ENCODE measurements around the gene CDK6.
A peak's percentile ranks its signal among the peaks of the same experiment; 100 is the strongest.

CDK6 gene

DNA sequence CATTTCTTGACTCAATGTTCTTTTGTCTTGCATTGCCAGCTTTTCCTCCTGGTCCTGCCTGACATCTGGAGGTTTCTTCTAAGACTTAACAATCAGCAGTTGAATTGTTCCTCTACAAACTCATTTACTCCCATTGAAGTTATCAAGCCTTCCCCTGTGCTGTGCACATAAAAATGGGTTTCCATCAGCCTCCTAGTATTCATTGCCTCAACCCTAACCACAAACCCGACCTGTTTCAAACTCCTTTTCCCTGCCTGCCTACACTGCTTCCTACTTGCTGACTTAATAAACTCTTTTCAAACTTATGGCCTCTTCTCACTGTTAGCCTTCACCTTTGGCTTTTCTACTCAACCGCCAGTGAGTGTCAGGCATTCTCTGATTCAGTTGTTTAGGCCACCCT, 9.4 kb upstream of the CDK6 start:
- no peak for DNase-seq (ENCODE audit: low spot score)

DNA sequence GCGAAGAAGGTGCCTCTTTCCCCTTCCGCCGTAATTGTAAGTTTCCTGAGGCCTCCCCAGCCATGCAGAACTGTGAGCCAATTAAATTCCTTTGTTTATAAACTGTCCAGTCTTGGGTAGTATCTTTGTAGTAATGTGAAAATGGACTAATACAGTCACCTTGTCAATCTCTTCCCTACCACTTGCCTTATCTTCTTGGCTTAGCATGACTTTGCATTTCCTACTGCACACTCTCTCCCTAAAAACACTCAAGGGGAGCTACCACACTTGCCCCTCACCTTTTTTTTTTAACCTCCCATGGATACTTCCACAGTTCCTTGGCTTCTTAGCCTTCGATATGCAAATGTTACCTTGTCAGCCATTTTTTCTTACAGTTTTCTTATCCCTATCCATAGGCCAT, 7.4 kb upstream of the CDK6 start:
- DNase-seq (ENCODE audit: low spot score): no peak

DNA sequence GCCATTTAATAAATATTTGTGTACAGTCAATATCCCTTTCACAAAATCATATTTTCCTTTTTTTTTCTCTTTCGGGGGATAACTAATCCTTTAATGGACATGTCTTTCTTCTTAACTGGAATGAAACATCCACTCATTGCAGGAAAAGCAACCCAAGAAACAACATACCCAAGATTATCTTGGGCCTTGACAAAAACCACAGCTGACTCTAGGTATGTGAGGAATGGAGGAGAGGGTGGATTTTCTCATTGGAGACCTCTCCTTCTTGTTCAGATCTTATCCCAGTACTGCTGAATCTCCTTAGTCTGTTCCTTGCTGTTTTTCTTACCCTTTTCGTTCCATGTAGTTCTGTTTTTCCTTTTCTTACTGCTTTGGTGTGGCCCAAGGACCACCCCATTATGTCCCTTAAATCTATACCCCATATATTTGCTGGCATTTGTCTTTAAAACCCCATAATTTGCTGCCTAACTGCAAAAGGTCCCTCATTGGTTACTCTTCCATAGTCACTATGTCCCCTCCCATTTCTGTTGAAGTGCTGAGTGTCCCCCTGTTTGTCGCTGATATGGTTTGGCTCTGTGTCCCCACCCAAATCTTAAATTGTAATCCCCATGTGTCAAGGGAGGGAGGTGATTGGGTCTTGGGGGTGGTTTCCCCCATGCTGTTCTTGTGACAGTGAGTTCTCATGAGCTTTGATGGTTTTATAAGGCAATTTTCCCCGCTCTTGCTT, 6.8 kb upstream of the CDK6 start:
- peak; percentile 63 for DNase-seq (ENCODE audit: low spot score)

DNA sequence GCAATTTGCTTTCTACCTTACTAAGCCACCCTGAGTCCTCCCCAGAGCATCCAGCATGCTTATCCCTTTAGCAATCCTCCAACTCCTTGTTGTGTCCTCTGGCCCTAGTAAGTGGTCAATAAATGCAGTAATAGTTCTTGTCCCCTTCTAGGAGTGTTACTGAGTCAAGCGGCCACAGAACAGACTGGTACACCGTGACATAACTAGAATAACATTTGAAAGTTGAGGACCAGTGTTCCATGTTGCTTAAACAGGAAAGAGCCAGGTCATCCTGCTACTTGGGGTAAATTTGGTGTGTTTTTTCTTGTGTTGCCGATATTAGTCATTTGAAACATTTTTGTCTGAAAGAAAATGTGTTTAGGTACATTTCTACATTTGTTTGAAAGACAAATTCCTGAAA, 4.8 kb upstream of the CDK6 start:
- DNase-seq (ENCODE audit: low spot score): no peak

DNA sequence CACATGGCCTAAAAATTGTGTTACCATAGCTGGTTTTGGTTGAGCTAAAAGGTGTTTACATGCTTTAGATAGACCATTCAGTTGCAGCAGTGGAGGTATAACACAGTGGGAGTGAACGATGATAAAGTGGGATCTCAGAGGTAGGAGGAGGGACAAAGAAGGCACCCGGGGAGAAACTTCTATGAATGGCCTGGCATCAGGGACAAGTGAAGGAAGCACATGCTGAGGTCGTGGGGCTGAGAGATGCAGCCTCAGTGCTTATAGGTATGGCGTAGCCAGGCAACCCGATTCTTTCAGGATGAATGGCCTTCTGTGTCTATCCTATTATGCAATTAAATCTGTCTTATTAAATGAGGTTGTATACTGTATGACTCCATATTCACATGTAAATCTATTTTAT, 3.9 kb upstream of the CDK6 start:
- DNase-seq (ENCODE audit: low spot score): no peak

DNA sequence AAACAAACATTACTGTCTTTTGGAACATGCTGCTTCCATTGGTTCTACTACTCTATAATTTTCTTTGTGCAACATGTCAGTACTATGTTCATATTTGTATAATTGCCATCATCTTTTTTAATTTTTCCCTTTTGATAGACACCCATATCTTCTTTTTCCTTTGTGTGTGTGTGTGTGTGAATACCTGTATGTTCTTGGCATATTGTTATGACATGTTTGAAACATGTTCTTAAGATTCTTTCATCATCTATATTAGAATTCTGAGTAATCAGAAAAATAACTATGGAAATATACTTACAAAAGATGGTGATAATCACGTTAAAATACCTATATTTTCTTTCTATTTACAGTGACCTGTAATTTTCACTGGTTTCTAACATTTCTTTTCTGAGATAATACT, 3.5 kb upstream of the CDK6 start:
- DNase-seq (ENCODE audit: low spot score): no peak

DNA sequence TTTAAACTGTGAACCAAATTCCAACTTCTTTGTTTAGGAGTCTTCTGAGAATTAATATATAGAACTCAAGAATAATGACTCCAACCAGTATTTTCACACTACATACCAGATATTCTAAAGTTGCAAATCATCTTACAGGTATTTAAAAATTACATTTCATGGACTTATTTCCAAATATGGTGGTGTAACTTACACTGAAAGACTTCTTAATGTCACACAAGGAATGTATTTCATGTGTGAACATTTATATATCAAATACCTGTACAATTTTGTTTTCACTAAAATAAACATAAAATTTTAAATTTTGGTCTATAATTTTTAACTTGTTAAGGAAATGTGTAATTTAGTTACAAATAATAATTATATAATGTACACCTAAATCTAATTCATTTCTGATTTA, 2.6 kb upstream of the CDK6 start:
- DNase-seq (ENCODE audit: low spot score): no peak

DNA sequence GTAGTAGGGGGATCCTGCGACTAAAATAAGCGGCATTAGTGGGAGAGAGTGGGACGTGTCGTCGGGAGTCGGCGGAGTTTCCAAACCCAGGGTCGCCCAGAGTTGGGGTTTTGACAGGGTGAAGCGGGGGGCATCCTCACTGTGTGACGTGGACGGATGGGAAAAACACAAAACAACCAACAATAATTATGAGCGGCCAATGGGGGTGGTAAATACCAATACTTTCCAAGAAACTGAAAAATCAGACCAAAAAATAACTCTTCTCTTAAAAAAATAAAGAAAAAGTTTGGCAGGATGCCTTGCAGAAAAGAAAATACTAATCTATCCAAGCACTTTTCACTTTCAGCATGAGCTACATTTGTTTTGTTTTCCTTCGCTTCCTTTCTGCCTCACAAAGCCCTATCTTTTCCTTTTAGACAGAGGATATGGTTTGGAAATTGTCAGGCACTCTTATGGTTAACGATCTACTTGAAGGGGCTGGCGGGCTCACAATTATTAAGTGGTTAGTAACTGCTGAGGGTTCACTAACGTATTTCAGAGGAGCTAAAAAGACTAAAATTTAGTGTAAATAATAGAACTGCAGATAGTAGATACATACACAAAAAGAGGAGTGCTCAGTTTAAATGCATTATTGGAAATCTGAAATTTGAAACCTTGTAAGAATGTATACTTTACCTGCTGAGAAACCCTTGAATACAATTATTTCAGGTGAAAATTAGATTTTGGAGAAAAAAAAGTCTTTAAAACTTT, 802 bp upstream of the CDK6 start:
- DNase-seq (ENCODE audit: low spot score): no peak

DNA sequence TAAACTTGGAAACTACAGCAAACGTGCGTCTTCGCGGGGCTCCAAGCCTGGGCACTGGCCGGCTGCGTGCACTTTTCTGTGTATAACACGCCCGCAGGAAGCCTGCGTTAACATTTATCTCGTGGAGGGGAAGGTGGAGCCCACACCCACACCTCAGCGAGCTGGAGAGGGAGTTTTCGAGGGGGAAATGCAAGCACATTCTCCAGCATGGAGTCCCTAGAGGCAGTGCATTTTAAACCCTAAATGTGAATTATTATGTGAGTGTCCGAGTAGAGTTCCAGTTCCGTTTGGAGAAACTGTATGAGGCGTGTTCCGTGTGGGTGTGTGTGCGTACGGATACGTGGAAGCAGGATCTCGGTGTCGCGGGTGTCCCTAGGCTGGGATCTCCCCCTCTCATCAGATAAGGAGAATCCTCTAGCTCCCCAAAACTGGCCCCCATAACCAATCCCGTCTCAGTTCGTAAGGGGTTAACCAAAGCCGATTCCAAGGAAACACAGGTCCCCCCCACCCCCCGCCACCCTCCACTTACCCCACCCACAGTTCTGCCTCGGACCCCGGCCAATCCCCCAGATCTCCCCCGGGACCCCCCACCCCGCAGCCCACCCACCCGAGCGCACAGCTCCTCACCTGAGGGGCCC, 403 bp downstream of the CDK6 start:
- DNase-seq (ENCODE audit: low spot score): peak; percentile 16

DNA sequence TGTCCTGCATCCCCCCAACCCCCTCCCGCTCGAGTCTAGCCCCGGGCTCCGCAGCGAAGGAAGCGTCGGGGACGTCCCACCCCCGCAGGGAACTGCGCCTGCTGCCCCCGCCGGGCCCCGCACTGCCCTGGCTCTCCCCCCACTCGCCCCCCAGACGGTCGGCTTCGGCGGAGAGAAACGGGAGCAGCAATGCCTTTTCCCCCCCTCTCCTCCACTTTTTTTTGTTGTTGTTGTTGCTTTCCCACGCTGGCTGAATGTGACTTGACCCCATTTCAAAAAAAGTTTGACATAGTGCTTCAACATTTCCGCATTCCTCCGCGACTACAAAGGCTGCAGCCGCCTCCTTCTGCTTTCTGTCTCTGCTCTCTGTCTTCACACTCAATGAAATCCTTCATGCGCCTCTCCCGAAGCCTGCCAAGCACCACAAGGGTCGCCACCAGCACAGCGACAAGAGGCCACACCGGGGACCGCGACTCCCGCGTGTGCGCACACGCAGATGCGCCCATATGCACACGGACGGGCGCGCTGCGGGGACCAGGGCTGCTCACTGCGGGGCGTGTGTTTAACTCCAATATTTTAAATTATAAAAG, 1.0 kb downstream of the CDK6 start:
- peak; percentile 64 for DNase-seq (ENCODE audit: low spot score)

DNA sequence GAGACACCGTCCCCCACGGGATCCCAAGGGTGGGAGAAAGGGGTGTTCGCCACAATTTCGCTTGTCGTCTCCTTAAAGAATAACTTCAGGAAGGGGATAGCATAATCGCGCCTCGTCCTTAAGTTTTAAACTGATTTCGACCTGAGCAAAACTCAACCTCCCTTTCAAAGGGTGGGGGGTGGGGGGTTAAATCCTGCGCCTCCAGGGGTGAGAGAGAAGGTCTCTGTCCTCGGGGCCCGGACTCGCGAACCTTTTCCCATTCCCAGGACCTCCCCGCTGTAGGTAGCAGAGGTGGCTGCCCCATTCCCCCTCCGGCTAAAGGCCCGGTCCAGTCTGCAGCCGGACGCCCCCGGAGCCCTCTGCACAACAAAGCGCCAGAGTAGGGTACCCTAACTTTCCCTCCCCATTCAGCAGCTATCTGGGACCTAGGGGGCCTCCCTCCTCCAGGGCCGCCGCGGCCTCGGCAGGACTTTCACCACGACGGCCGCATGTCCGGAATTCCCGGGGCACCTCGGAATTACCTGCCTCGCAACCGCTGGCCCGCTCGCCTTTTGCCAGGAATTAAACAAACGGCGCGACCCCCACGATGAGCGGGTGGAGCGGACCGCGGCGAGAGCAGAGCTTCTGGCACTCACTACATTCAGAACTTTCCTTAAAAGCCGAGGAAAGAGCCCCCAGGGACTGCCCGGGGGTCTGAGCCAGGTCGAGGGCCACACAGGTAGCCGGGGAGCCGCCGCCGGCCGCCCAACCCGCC, 1.7 kb downstream of the CDK6 start:
- peak; percentile 28 for DNase-seq (ENCODE audit: low spot score)

DNA sequence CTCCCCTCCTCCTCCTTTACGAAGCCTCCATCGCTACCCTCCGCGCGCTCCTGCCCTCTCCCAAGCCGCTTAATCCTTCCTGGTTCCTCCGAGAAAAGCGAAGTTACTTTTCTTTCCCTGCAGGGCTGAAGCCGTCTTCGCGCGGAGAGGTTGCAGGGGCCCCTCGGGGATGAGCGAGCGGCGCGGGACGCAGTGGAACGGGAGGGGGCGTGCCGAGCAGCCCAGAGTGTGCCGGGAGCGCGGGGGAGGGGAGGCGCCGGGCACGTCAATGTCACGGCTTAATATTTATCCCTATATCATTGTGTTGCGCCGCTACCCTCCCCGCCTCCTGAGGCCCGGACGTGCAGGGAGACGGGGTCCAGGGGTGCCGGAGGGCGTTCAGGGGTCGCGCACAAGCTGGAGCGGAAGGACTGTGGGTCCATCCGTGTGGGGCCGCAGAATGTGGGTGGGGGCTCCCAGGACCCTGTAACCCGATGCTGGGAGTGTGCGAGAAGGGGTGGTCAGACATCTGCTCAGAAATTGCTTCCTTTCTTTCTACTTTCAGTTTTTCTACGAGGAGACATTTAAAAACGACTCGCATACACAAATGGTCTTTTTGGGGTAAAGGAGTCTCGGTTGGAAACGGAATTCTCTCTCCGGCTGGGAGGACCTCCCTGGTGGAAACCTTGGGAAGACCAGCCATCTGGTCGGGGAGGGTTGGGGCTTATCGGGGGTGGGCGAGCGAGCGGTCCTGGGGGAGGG, 2.4 kb downstream of the CDK6 start:
- DNase-seq (ENCODE audit: low spot score): peak; percentile 78

DNA sequence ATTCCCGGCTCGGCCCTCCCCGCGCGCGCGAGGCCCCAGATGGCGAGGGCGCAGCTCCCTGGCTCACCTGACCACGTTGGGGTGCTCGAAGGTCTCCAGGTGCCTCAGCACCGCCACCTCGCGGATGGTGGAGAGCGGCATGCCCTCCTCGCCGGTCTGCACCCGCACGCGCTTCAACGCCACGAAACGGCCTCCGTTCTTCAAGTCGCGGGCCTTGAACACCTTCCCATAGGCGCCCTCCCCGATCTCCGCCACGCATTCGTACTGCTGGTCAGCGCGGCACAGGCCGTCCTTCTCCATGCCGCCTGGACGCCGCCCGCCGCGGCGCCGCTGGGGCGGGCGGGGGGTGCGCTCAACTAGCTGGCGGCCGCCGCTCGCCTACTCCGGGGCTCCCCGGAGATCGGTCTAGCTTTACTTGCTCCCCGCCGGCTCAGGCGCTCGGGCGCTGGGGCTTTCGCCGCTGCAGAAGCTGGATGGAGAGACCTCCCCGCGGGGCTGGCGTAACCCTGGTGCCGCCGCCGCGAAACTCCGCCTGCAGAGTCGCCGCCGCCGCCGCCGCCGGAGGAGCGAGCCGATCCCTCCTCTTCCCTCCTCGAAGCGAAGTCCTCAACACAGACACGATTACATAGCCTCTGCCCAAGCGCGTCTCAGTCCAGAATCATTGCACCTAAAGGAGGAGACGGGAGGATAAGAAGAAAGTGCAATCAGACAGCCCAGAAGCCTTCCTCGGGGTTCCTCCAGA, 3.2 kb downstream of the CDK6 start:
- peak; percentile 74 for DNase-seq (ENCODE audit: low spot score)

DNA sequence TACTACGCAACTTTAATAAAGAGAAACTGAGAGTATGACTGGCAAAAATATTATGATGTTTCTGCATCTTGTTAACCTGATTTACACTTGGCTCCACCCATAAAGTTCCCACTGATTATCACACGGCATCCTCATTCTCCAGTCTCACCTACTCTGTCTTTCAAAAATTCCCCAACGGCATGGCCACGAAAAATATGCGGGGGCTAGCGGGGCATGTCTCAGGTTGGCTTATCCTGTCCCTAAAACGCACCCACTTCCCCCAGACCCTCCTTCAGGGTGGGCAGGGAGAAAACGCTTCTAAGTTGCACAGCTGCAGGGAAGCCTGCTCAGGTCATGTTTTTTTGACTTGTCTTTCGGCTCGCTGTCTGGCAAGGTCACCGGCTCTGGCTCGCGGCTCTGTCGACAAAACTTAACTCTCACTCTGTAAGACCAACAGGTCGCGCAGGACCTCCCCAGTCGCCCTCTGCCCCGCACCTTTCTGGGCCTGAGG, 3.8 kb downstream of the CDK6 start:
- no peak for DNase-seq (ENCODE audit: low spot score)

DNA sequence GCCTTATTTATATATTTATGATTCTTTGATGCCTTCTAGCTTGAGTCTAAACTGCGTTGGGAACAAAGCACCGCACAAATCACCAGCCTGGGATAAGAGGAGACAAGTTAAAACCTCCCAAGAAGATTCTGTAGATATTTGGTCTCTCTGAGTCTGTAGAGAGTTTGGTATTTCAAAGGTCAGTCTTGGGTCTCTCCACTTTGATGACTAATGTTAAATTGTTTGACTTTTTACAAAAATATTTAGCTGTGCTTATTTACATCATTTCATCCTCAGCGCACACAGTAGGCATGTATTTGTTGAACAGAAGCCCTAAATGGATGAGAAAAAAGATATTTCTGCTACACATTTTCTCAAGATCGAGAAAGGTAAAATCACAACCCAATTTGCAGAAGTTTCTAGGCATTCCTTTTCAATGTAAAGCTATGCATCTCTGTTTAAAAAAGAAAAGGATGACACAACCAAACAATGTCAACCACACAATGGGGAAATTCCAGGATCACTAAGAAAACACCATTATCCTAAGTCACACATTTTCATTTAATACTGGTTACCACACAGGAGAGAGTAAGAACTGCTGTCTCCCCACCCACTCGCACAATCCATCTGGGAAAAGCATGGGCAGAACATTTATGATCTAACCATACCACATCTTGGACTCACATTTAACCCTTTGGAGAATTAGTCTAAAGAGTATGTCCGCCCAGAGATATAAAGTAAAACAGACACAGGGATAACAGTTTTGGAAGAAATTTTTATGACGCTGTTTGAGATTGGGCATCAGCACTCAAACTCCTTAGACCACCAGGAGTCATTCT, 4.4 kb downstream of the CDK6 start:
- peak; percentile 57 for DNase-seq (ENCODE audit: low spot score)

DNA sequence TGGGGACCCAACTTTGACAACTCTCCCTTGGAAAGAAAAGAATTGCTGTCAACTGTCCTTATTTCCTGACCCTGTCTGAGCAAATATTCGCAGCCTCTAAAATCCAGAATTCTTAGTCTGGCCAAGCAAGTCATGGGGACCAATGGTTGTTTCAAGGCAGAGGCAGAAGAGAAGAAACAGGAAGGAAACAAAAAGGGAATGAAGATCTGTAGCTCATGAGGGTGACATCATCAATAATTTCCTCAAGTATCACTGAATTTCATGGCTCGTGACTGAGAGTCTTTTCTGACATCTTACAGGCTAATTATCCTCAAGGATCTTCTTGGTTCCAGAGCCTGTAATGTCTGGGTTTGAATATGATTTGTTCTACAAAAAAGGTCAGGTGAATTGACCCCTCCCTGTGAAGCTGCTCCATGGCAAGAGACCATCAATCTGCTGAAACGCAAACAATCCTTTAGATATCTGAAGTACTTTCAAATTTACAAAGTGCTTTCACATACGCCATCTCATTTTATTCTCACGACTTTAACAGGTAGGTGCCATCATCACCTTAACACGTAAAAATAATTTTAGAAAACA, 5.8 kb downstream of the CDK6 start:
- DNase-seq (ENCODE audit: low spot score): no peak

DNA sequence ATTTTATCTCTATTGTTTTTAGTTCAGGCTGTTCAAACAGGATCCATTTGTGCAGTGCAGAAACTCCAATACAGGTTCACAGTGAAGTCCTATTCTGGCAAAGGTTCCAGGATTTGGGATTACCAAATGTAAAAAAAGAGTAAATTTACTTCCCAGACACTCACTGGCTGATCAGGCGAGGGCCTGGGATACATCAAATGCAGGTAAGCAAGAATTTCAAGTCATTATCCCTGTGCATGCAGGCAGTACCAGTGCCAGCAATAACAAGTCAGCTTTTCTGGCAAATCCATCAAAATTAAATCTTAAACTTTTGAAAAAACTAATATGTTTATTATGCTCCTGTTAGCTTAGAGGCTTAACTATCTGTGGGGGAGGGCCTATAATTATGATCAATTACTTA, 6.3 kb downstream of the CDK6 start:
- DNase-seq (ENCODE audit: low spot score): no peak

DNA sequence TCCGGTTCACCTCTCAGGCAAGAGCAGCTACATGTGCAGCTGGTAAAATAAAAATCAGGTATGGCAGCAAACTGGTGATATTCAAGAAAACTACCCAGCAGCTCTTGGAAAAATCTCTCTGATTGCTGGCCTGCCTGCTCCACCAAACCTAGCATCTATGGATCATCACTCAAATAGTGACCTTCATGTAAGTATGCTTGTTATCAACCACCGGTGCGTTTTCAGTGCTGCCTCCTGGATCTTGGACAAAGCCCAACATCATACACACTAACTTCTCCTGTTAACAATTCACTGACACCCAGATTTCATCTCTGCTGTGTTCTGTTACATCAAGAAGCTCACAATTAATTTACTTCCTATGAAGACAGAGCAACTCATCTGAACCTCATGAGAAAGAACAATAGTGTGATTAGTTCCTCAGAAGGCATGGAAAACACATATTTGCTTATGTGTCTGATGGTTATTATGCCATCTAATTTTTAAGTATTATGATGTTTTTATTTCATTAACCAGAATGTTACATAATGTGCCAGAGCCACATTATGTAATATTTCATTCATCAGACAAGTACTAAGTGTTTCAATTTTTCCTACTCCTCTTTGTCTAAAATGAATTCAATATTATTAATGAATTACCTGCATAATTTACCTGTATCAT, 8.8 kb downstream of the CDK6 start:
- no peak for DNase-seq (ENCODE audit: low spot score)
